IMR-90 (cell line): Measurements from ENCODE around the gene NES. TPM values are rescaled to one million over a fixed set of nuclear protein-coding genes. Genes with fewer than 3 reads are reported as not detected.

Source experiments
- ATAC-seq: fragments of 200-7000 bp; cut with Tn5 transposase; 2 replicates; pipeline ENCODE4 v1.9.1; 2020; ENCODE audit warnings: low read depth, mild to moderate bottlenecking, moderate library complexity
- BruUV-seq: library from RNA; stranded (reverse); fragments of 400-500 nt; replicated peaks from 2 replicates; lab custom pipeline; 2021; lab: Mats Ljungman, UMichigan
- CTCF ChIA-PET: fragments of 300-600 bp; formaldehyde crosslinking; extraction: SDS; loops from one replicate; lab custom pipeline; 2021; ENCODE audit warnings: antibody characterized with exemption; lab: Yijun Ruan, JAX
- POLR2A ChIA-PET: fragments of 300-600 bp; sonication (Branson Sonifier 250); formaldehyde crosslinking; loops from one replicate; lab custom pipeline; 2022; ENCODE audit warnings: antibody characterized with exemption; ENCODE audit not compliant: unreplicated experiment; lab: Charles Lee
- DNase-seq: peaks from one replicate; pipeline ENCODE4 v3.0.0; 2013
- H2AFZ ChIP-seq: replicated peaks from 2 replicates; pipeline ENCODE3; 2013; ENCODE audit warnings: low read length, mild to moderate bottlenecking; ENCODE audit not compliant: poor library complexity
- H2AK5ac ChIP-seq: 2 replicates; pipeline ENCODE4 v1.6.1; 2013; ENCODE audit warnings: low read depth, low read length, inconsistent platforms
- H2AK9ac ChIP-seq: replicated peaks from 2 replicates; pipeline ENCODE3; 2013; ENCODE audit warnings: mild to moderate bottlenecking, low read depth, low read length, moderate library complexity; ENCODE audit not compliant: poor library complexity
- H2BK120ac ChIP-seq: 2 replicates; pipeline ENCODE4 v1.6.1; 2013; ENCODE audit warnings: low read depth, low read length, inconsistent platforms
- H2BK15ac ChIP-seq: 3 replicates; pipeline ENCODE4 v1.6.1; 2013; ENCODE audit warnings: low read depth, low read length, inconsistent platforms
- H2BK20ac ChIP-seq: 2 replicates; pipeline ENCODE4 v1.6.1; 2013; ENCODE audit warnings: low read depth, mild to moderate bottlenecking, inconsistent platforms, low read length, moderate library complexity
- H2BK5ac ChIP-seq: 2 replicates; pipeline ENCODE4 v1.6.1; 2013; ENCODE audit warnings: mild to moderate bottlenecking, low read depth, low read length, inconsistent platforms; ENCODE audit not compliant: poor library complexity, severe bottlenecking
- H3K14ac ChIP-seq: replicated peaks from 2 replicates; pipeline ENCODE4 v1.6.1; 2013; ENCODE audit warnings: low read depth, low read length, inconsistent platforms
- H3K18ac ChIP-seq: 2 replicates; pipeline ENCODE4 v1.6.1; 2013; ENCODE audit warnings: low read depth, low read length, control low read depth
- H3K23ac ChIP-seq: 2 replicates; pipeline ENCODE4 v1.6.1; 2013; ENCODE audit warnings: low read depth, low read length, inconsistent platforms
- H3K27ac ChIP-seq: 2 replicates; pipeline ENCODE4 v1.5.1; 2013; ENCODE audit warnings: mild to moderate bottlenecking, control low read depth, low read length; ENCODE audit not compliant: insufficient read depth
- H3K27me3 ChIP-seq: 2 replicates; pipeline ENCODE4 v1.6.1; 2013; ENCODE audit warnings: low read length; ENCODE audit not compliant: control insufficient read depth, insufficient read depth
- H3K36me3 ChIP-seq: 2 replicates; pipeline ENCODE4 v1.6.1; 2013; ENCODE audit warnings: low read length, mixed read lengths; ENCODE audit not compliant: control insufficient read depth, insufficient read depth
- H3K4ac ChIP-seq: 2 replicates; pipeline ENCODE4 v1.6.1; 2013; ENCODE audit warnings: low read depth, low read length, inconsistent platforms
- H3K4me1 ChIP-seq: 2 replicates; pipeline ENCODE4 v1.6.1; 2013; ENCODE audit warnings: low read length, mixed read lengths; ENCODE audit not compliant: control insufficient read depth, insufficient read depth
- H3K4me2 ChIP-seq: 2 replicates; pipeline ENCODE4 v1.6.1; 2013; ENCODE audit warnings: low read depth, mild to moderate bottlenecking, control low read depth, low read length, moderate library complexity
- H3K4me3 ChIP-seq: 2 replicates; pipeline ENCODE4 v1.5.1; 2013; ENCODE audit warnings: low read depth, mild to moderate bottlenecking, control low read depth, low read length, moderate library complexity; ENCODE audit not compliant: insufficient read depth
- H3K56ac ChIP-seq: 2 replicates; pipeline ENCODE4 v1.6.1; 2013; ENCODE audit warnings: low read length, inconsistent platforms; ENCODE audit not compliant: insufficient read depth; ENCODE audit errors: extremely low read depth
- H3K79me1 ChIP-seq, 2 experiments: 2 replicates each; pipeline ENCODE4 v1.6.1; 2013; ENCODE audit warnings: low read length in 2 of 2, inconsistent platforms in 1 of 2, low read depth in 1 of 2
- H3K9ac ChIP-seq: 2 replicates; pipeline ENCODE4 v1.6.1; 2013; ENCODE audit warnings: low read depth, low read length, control low read depth
- H3K9me1 ChIP-seq: 2 replicates; pipeline ENCODE4 v1.6.1; 2013; ENCODE audit warnings: low read length, inconsistent platforms; ENCODE audit not compliant: insufficient read depth
- H3K9me3 ChIP-seq: 2 replicates; pipeline ENCODE4 v1.6.1; 2013; ENCODE audit warnings: low read length; ENCODE audit not compliant: control insufficient read depth, insufficient read depth
- H4K20me1 ChIP-seq: 2 replicates; pipeline ENCODE4 v1.6.1; 2013; ENCODE audit warnings: low read length, inconsistent platforms; ENCODE audit not compliant: insufficient read depth
- H4K5ac ChIP-seq: 2 replicates; pipeline ENCODE4 v1.6.1; 2013; ENCODE audit warnings: mild to moderate bottlenecking, low read depth, low read length, control low read depth
- H4K8ac ChIP-seq, 2 experiments: 2 replicates each; pipeline ENCODE4 v1.6.1; 2013; ENCODE audit warnings: low read depth in 2 of 2, low read length in 2 of 2, control low read depth in 1 of 2, inconsistent platforms in 1 of 2
- H4K91ac ChIP-seq: 2 replicates; pipeline ENCODE4 v1.6.1; 2013; ENCODE audit warnings: low read depth, low read length, inconsistent platforms; ENCODE audit not compliant: insufficient read depth
- BHLHE40 ChIP-seq: fragments of 150-350 bp; IDR thresholded peaks from 2 replicates; pipeline ENCODE4 v1.6.1; 2016; ENCODE audit warnings: mild to moderate bottlenecking, low read depth, low read length
- CEBPB ChIP-seq: IDR thresholded peaks from 2 replicates; pipeline ENCODE4 v1.6.1; 2012; ENCODE audit warnings: low read depth, low read length, improper control_type of control experiment
- CHD1 ChIP-seq: IDR thresholded peaks from 2 replicates; pipeline ENCODE4 v1.6.1; 2012; ENCODE audit warnings: low read depth, low read length, improper control_type of control experiment
- MAFK ChIP-seq: IDR thresholded peaks from 2 replicates; pipeline ENCODE4 v1.6.1; 2012; ENCODE audit warnings: low read depth, low read length, improper control_type of control experiment
- MAZ ChIP-seq: IDR thresholded peaks from 2 replicates; pipeline ENCODE4 v1.6.1; 2012; ENCODE audit warnings: low read depth, mild to moderate bottlenecking, low read length, improper control_type of control experiment, moderate library complexity, borderline replicate concordance
- MXI1 ChIP-seq: IDR thresholded peaks from 2 replicates; pipeline ENCODE4 v1.6.1; 2012; ENCODE audit warnings: low read depth, mild to moderate bottlenecking, low read length, moderate library complexity, borderline replicate concordance
- NFE2L2 ChIP-seq: fragments of 150-350 bp; IDR thresholded peaks from 2 replicates; pipeline ENCODE4 v1.6.1; 2016; ENCODE audit warnings: low read depth, mild to moderate bottlenecking, low read length
- RAD21 ChIP-seq: IDR thresholded peaks from 2 replicates; pipeline ENCODE4 v1.6.1; 2012; ENCODE audit warnings: low read length, improper control_type of control experiment
- RCOR1 ChIP-seq: IDR thresholded peaks from 2 replicates; pipeline ENCODE4 v1.6.1; 2012; ENCODE audit warnings: mild to moderate bottlenecking, low read length, improper control_type of control experiment; ENCODE audit not compliant: insufficient replicate concordance
- RFX5 ChIP-seq: IDR thresholded peaks from 2 replicates; pipeline ENCODE4 v1.8.0; 2012; ENCODE audit warnings: low read depth, mild to moderate bottlenecking, low read length, moderate library complexity
- SMC3 ChIP-seq: fragments of 150-350 bp; IDR thresholded peaks from 2 replicates; pipeline ENCODE4 v1.6.1; 2016; ENCODE audit warnings: low read depth, mild to moderate bottlenecking, antibody characterized with exemption, low read length, moderate library complexity
- WGBS, 2 experiments: methylation state at CpG; one replicate each; pipeline versions ENCODE4 v1.1.5 to v1.1.7; 2013; ENCODE audit warnings: missing lambda C conversion rate in 2 of 2; ENCODE audit not compliant: insufficient read length in 1 of 2; ENCODE audit errors: extremely low coverage in 2 of 2; 5-methylcytosine and 5-hydroxymethylcytosine counted together
- dilution Hi-C: fragments of 300-500 bp; cut with HindIII; formaldehyde crosslinking; loops from one replicate; pipeline ENCODE4 v1.14.3; 2018; ENCODE audit warnings: low sequenced_read_pairs; ENCODE audit not compliant: unreplicated experiment
- in situ Hi-C: fragments of 300-500 bp; cut with MboI; formaldehyde crosslinking; loops from 3 replicates; pipeline ENCODE4 v1.14.3; 2019; ENCODE audit warnings: low sequenced_read_pairs, inconsistent platforms, mixed read lengths
- intact Hi-C: fragments of 100-400 bp; cut with micrococcal nuclease; formaldehyde crosslinking; loops from 2 replicates; pipeline ENCODE4 v1.10.0; 2022
- polyA plus RNA-seq, 3 experiments: library from polyadenylated mRNA; depleted of rRNA; stranded (reverse); fragments of >200 nt; gene quantifications; 2 replicates each; pipeline ENCODE4 v1.2.3, GENCODE V29; 2012; ENCODE audit warnings: low replicate concordance in 1 of 3
- total RNA-seq: library from RNA; depleted of rRNA; stranded (reverse); fragments of >200 nt; gene quantifications from 2 replicates; pipeline ENCODE4 v1.2.3, GENCODE V29; 2012
- TF ChIP-seq, protein P1 (sequence below): conservative IDR thresholded peaks from 2 replicates; pipeline ENCODE4 v1.5.1; 2012; ENCODE audit warnings: mild to moderate bottlenecking, low read depth, low read length, improper control_type of control experiment
- TF ChIP-seq, protein P2 (sequence below): fragments of 150-350 bp; IDR thresholded peaks from 2 replicates; pipeline ENCODE4 v1.6.1; 2017; ENCODE audit warnings: mild to moderate bottlenecking, antibody characterized with exemption, low read length, low read depth
- TF ChIP-seq, protein P3 (sequence below): fragments of 150-350 bp; IDR thresholded peaks from 2 replicates; pipeline ENCODE4 v1.6.1; 2016; ENCODE audit warnings: low read depth, mild to moderate bottlenecking, low read length, moderate library complexity, borderline replicate concordance

Gene NES
- total and polyA plus RNA-seq, 2 of the 4 experiments (the other 2 are of a cell fraction): 25.3 to 40.1 TPM

DNA sequence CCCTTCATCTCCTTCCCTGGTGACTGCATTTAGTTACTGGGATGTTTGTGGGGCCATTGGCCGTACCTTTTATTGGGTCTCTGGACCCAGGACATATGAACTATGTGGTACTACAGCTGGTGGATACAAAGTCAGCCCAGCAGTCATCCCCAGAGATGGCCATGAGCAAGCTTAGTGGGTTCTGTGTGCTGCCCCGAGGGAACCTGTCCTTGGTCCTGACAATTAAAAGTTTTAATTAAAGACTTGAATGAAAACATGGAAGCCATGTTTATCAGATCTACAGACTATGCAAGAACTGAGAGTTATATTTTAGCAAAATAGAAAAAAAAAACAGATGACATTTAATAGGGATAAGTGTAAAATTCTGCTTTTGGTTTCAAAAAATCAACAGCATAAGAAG, 2.8 kb upstream of the NES start:
- H3K4me2 ChIP-seq: no peak overlapping the region
- no peak overlapping the region for H2BK20ac ChIP-seq
- no peaks in the 10 kb centered on the region for H3K36me3 ChIP-seq
- H4K20me1 ChIP-seq: peaks cover 12% of the 10 kb centered on the region
- no peak overlapping the region for H3K4me3 ChIP-seq
- H4K91ac ChIP-seq: no peak overlapping the region
- H4K8ac ChIP-seq: no peak overlapping the region
- no peak overlapping the region for H4K5ac ChIP-seq
- no peak overlapping the region for H3K27ac ChIP-seq
- H3K4me1 ChIP-seq: peaks cover 15% of the 10 kb centered on the region
- no peak overlapping the region for H2BK15ac ChIP-seq
- no peaks in the 10 kb centered on the region for H3K9me3 ChIP-seq
- ChIA-PET CTCF (interaction anchor here (0.7 to 1.4 kb wide), 2 partner anchors 9 to 23 kb away, joined by 6 to 9 read pairs; no protein-coding TSS in a partner anchor), POLR2A (no interaction called here)
- no peak overlapping the region for H3K4ac ChIP-seq
- H2BK120ac ChIP-seq: no peak overlapping the region
- dilution Hi-C loops: no loop called here
- DNase-seq (no peak), ATAC-seq (no peak)
- no peak overlapping the region for H3K56ac ChIP-seq
- intact Hi-C loops: no loop called here
- H3K9ac ChIP-seq: no peak overlapping the region
- 0 out of 2 replicates have a peak, but pooled peaks cover under 1% of the 10 kb centered on the region for H3K9me1 ChIP-seq
- in situ Hi-C loops: no loop called here
- TF ChIP-seq CEBPB: no peak
- TF ChIP-seq MXI1: no peak
- TF ChIP-seq, protein P1, sequence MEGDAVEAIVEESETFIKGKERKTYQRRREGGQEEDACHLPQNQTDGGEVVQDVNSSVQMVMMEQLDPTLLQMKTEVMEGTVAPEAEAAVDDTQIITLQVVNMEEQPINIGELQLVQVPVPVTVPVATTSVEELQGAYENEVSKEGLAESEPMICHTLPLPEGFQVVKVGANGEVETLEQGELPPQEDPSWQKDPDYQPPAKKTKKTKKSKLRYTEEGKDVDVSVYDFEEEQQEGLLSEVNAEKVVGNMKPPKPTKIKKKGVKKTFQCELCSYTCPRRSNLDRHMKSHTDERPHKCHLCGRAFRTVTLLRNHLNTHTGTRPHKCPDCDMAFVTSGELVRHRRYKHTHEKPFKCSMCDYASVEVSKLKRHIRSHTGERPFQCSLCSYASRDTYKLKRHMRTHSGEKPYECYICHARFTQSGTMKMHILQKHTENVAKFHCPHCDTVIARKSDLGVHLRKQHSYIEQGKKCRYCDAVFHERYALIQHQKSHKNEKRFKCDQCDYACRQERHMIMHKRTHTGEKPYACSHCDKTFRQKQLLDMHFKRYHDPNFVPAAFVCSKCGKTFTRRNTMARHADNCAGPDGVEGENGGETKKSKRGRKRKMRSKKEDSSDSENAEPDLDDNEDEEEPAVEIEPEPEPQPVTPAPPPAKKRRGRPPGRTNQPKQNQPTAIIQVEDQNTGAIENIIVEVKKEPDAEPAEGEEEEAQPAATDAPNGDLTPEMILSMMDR: no peak
- TF ChIP-seq, protein P2, sequence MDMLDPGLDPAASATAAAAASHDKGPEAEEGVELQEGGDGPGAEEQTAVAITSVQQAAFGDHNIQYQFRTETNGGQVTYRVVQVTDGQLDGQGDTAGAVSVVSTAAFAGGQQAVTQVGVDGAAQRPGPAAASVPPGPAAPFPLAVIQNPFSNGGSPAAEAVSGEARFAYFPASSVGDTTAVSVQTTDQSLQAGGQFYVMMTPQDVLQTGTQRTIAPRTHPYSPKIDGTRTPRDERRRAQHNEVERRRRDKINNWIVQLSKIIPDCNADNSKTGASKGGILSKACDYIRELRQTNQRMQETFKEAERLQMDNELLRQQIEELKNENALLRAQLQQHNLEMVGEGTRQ: no peak
- no peak for TF ChIP-seq CHD1
- TF ChIP-seq MAZ: no peak
- TF ChIP-seq MAFK: no peak
- TF ChIP-seq, protein P3, sequence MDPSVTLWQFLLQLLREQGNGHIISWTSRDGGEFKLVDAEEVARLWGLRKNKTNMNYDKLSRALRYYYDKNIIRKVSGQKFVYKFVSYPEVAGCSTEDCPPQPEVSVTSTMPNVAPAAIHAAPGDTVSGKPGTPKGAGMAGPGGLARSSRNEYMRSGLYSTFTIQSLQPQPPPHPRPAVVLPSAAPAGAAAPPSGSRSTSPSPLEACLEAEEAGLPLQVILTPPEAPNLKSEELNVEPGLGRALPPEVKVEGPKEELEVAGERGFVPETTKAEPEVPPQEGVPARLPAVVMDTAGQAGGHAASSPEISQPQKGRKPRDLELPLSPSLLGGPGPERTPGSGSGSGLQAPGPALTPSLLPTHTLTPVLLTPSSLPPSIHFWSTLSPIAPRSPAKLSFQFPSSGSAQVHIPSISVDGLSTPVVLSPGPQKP: no peak
- TF ChIP-seq NFE2L2: no peak
- TF ChIP-seq RFX5: no peak
- TF ChIP-seq BHLHE40: no peak
- TF ChIP-seq RCOR1: no peak
- no peak for TF ChIP-seq SMC3
- no peak for TF ChIP-seq RAD21
- H3K79me1 ChIP-seq: peaks cover 5 to 21% of the 10 kb centered on the region in 2 experiments; a peak in 3 of 4 replicates
- H3K23ac ChIP-seq: no peak overlapping the region
- no peak overlapping the region for H2AK5ac ChIP-seq
- WGBS, 2 experiments: no CpG with 5 or more reads among the region's 2 CpGs
- H2AFZ ChIP-seq: no peak overlapping the region
- H3K14ac ChIP-seq: no peak overlapping the region
- H2BK5ac ChIP-seq: no peak overlapping the region
- no TSS peak for BruUV-seq
- no peak overlapping the region for H2AK9ac ChIP-seq
- peaks cover 27% of the 10 kb centered on the region for H3K27me3 ChIP-seq
- H3K18ac ChIP-seq: no peak overlapping the region
